Smooth muscle cell (in vitro differentiated cells): ENCODE measurements around the gene SLC10A7. TPM values are rescaled to one million over a fixed set of nuclear protein-coding genes. Genes with fewer than 3 reads are reported as not detected.

ENCODE experiments used
- DNase-seq: peaks from one replicate; lab custom pipeline; 2025; ENCODE audit not compliant: unreplicated experiment; lab: John Stamatoyannopoulos, UW
- H2AFZ ChIP-seq: fragments of 200-600 bp; sonication (generic); 2 replicates; pipeline ENCODE4 v1.6.0; 2016; ENCODE audit warnings: antibody characterized with exemption, low read depth, mild to moderate bottlenecking
- H3F3A ChIP-seq: fragments of 200-600 bp; sonication (generic); 2 replicates; pipeline ENCODE4 v1.6.0; 2017; ENCODE audit warnings: antibody characterized with exemption, low read depth
- H3K27ac ChIP-seq: fragments of 200-600 bp; sonication (generic); 2 replicates; pipeline ENCODE4 v1.5.1; 2016; ENCODE audit warnings: low read depth, mild to moderate bottlenecking
- H3K27me3 ChIP-seq: fragments of 200-600 bp; sonication (generic); 2 replicates; pipeline ENCODE4 v1.6.1; 2016; ENCODE audit warnings: low read depth, mild to moderate bottlenecking
- H3K36me3 ChIP-seq: fragments of 200-600 bp; sonication (generic); 2 replicates; pipeline ENCODE4 v1.5.1; 2016; ENCODE audit warnings: low read depth
- H3K4me1 ChIP-seq: fragments of 200-600 bp; sonication (generic); 2 replicates; pipeline ENCODE4 v1.5.1; 2016; ENCODE audit warnings: low read depth
- H3K4me2 ChIP-seq: fragments of 200-600 bp; sonication (generic); 2 replicates; pipeline ENCODE4 v1.6.0; 2016; ENCODE audit warnings: mild to moderate bottlenecking
- H3K4me3 ChIP-seq: fragments of 200-600 bp; sonication (generic); 2 replicates; pipeline ENCODE4 v1.5.1; 2016; ENCODE audit warnings: mild to moderate bottlenecking
- H3K79me2 ChIP-seq: fragments of 200-600 bp; sonication (generic); 2 replicates; pipeline ENCODE4 v1.6.0; 2016; ENCODE audit warnings: low read depth, mild to moderate bottlenecking
- H3K9ac ChIP-seq: fragments of 200-600 bp; sonication (generic); 2 replicates; pipeline ENCODE4 v1.6.0; 2016; ENCODE audit warnings: low read depth
- H3K9me3 ChIP-seq: fragments of 200-600 bp; sonication (generic); replicated peaks from 2 replicates; pipeline ENCODE4 v1.5.1; 2016; ENCODE audit warnings: low read depth
- H4K20me1 ChIP-seq: fragments of 200-600 bp; sonication (generic); 2 replicates; pipeline ENCODE4 v1.6.0; 2016; ENCODE audit warnings: low read depth
- CTCF ChIP-seq: fragments of 200-600 bp; sonication (generic); IDR thresholded peaks from 2 replicates; pipeline ENCODE4 v1.5.1; 2017; ENCODE audit warnings: borderline replicate concordance, mild to moderate bottlenecking, antibody characterized with exemption; ENCODE audit not compliant: insufficient read depth, poor library complexity, severe bottlenecking
- WGBS: methylation state at CpG from one replicate; pipeline ENCODE4 v1.1.7; 2016; ENCODE audit warnings: low lambda C conversion rate; 5-methylcytosine and 5-hydroxymethylcytosine counted together
- polyA plus RNA-seq: library from polyadenylated mRNA; unstranded; fragments of >200 nt; fragmentation: Nextera tagmentation; extraction: Ambion mirVana; gene quantifications from 2 replicates; pipeline ENCODE4 v1.2.1, GENCODE V29; 2016
- total RNA-seq: library from RNA; depleted of rRNA; stranded (reverse); fragments of >200 nt; gene quantifications from 2 replicates; pipeline ENCODE4 v1.2.3, GENCODE V29; 2014

The SLC10A7 gene
- total and polyA plus RNA-seq, 2 experiments from 2014 or later = 10.3 to 24.8 TPM

- no peaks in the 10 kb centered on the region for H3K36me3 ChIP-seq
- DNase-seq = no peak
- H4K20me1 ChIP-seq = no peaks in the 10 kb centered on the region
- H3K4me2 ChIP-seq = no peak overlapping the region
- no peaks in the 10 kb centered on the region for H3K79me2 ChIP-seq
- H3K9ac ChIP-seq = no peak overlapping the region
- 81% methylated on average over 1 of the region's 1 CpG for WGBS
- no peaks in the 10 kb centered on the region for H3K4me1 ChIP-seq
- H3K27me3 ChIP-seq = no peaks in the 10 kb centered on the region
- no peaks in the 10 kb centered on the region for H3K9me3 ChIP-seq
- H2AFZ ChIP-seq = no peak overlapping the region
- no peak overlapping the region for H3K27ac ChIP-seq
- H3F3A ChIP-seq = no peaks in the 10 kb centered on the region
- no peak for TF ChIP-seq CTCF
- H3K4me3 ChIP-seq = no peak overlapping the region
These were observed 266.3 kb downstream of the SLC10A7 start for GRCh38 chr4:146255463-146255862.

GRCh38 chr4:146252969-146253611, 268.6 kb downstream of the SLC10A7 start:
- Histone ChIP-seq H3K9ac (no peak overlapping the region), H3K27me3 (no peaks in the 10 kb centered on the region), H3K4me3 (no peak overlapping the region), H3K79me2 (no peaks in the 10 kb centered on the region), H3K36me3 (no peaks in the 10 kb centered on the region), H3K9me3 (no peaks in the 10 kb centered on the region), H2AFZ (no peak overlapping the region), H3K4me2 (no peak overlapping the region), H3K27ac (no peak overlapping the region), H3K4me1 (no peaks in the 10 kb centered on the region), H3F3A (no peaks in the 10 kb centered on the region), H4K20me1 (no peaks in the 10 kb centered on the region)
- 92% methylated on average over 5 of the region's 5 CpGs for WGBS
- no peak for DNase-seq
- no peak for TF ChIP-seq CTCF

DNA sequence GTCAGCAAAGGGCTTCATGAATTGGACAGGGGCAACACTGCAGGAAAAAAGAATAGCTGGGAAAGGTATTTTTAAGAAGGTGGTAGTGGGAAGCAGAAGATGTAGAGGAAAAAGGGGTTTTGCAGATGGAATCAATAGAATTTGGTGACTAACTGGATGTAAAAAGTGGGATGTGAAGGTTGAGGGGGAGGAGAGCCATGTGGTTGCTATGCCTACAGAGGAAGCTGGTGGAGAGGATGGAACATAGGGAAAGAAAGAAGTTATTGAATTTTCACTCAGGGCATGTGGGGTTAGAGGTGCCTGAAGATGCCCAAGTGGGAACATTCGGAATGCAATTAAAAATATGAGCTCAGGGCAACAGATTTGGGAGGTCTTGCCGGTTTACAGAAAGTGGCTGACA, 274.4 kb downstream of the SLC10A7 start:
- WGBS = 74% methylated on average over 2 of the region's 2 CpGs
- Histone ChIP-seq H3K4me2 (no peak overlapping the region), H2AFZ (no peak overlapping the region), H3F3A (no peaks in the 10 kb centered on the region), H3K27me3 (no peaks in the 10 kb centered on the region), H3K4me3 (no peak overlapping the region), H3K9ac (no peak overlapping the region), H3K79me2 (no peaks in the 10 kb centered on the region), H3K27ac (no peak overlapping the region), H3K36me3 (no peaks in the 10 kb centered on the region), H3K9me3 (no peaks in the 10 kb centered on the region), H4K20me1 (no peaks in the 10 kb centered on the region), H3K4me1 (no peaks in the 10 kb centered on the region)
- TF ChIP-seq CTCF = no peak
- no peak for DNase-seq

DNA sequence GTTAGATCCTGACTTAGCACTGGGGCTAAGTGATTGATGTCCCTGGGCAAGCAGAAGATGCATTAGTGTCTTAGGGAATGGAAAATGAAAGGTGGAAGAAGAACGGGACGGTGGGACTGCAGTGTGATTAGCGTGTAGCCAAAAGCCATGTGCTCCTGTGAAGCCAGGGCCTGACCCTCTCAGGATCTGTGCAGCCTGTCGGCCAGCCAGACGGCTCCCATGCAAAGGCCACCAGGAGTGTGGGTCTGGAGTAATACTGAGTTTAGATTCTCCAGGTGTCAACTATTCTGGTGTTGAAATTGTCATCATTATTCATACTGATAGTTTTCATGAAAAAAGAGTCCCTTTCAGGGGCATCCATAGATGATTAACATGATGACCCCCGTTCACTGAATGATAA, 275.4 kb downstream of the SLC10A7 start:
- Histone ChIP-seq H4K20me1 (no peaks in the 10 kb centered on the region), H3K27me3 (no peaks in the 10 kb centered on the region), H3K9me3 (no peaks in the 10 kb centered on the region), H3K36me3 (no peaks in the 10 kb centered on the region), H3K27ac (no peak overlapping the region), H3K79me2 (no peaks in the 10 kb centered on the region), H3K9ac (no peak overlapping the region), H2AFZ (no peak overlapping the region), H3K4me1 (no peaks in the 10 kb centered on the region), H3F3A (no peaks in the 10 kb centered on the region), H3K4me3 (no peak overlapping the region), H3K4me2 (no peak overlapping the region)
- 93% methylated on average over 6 of the region's 6 CpGs for WGBS
- no peak for TF ChIP-seq CTCF
- DNase-seq = no peak
